ENCODE data around the gene FEZF1.
A peak's percentile ranks its signal among the peaks of the same experiment; 100 is the strongest.
"Not testable (repeated sequence)": the region's sequence is repeated elsewhere in the genome, so short reads cannot be mapped to it uniquely, and the experiment has no call there.

The FEZF1 gene

GRCh38 chr7:122307228-122307621, 2.7 kb upstream of the FEZF1 start:
- DNase-seq (ENCODE audit: low spot score) = no peak

- DNase-seq (ENCODE audit: low spot score) = no peak
Measured at GRCh38 chr7:122306320-122307227, 2.0 kb upstream of the FEZF1 start.

GRCh38 chr7:122305475-122306319, 1.1 kb upstream of the FEZF1 start:
- no peak for DNase-seq (ENCODE audit: low spot score)

- DNase-seq (ENCODE audit: low spot score) = no peak
Measured at GRCh38 chr7:122304996-122305421, 459 bp upstream of the FEZF1 start.

- DNase-seq (ENCODE audit: low spot score) = no peak
Measured at GRCh38 chr7:122303531-122304318, 825 bp downstream of the FEZF1 start.

- no peak for DNase-seq (ENCODE audit: low spot score)
Measured at GRCh38 chr7:122302761-122303530, 1.6 kb downstream of the FEZF1 start.

- DNase-seq (ENCODE audit: low spot score) = no peak
Measured at GRCh38 chr7:122301858-122302760, 2.4 kb downstream of the FEZF1 start.

- DNase-seq (ENCODE audit: low spot score) = peak; percentile 57
Measured at GRCh38 chr7:122300956-122301833, 3.4 kb downstream of the FEZF1 start.

GRCh38 chr7:122300211-122300932, 4.2 kb downstream of the FEZF1 start:
- DNase-seq (ENCODE audit: low spot score) = no peak

GRCh38 chr7:122299624-122300210, 4.8 kb downstream of the FEZF1 start:
- DNase-seq (ENCODE audit: low spot score) = no peak

- DNase-seq (ENCODE audit: low spot score) = no peak
Measured at GRCh38 chr7:122298618-122299017, 5.9 kb downstream of the FEZF1 start.

GRCh38 chr7:122298131-122298530, 6.4 kb downstream of the FEZF1 start:
- DNase-seq (ENCODE audit: low spot score) = no peak

- DNase-seq (ENCODE audit: low spot score) = no peak
Measured at GRCh38 chr7:122291189-122291588, 13.4 kb downstream of the FEZF1 start.

- no peak for DNase-seq (ENCODE audit: low spot score)
Measured at GRCh38 chr7:122290476-122290875, 14.1 kb downstream of the FEZF1 start.

GRCh38 chr7:122289426-122289825, 15.1 kb downstream of the FEZF1 start:
- no peak for DNase-seq (ENCODE audit: low spot score)

GRCh38 chr7:122284608-122285007, 19.9 kb downstream of the FEZF1 start:
- not testable (repeated sequence) for DNase-seq (ENCODE audit: low spot score)

- no peak for DNase-seq (ENCODE audit: low spot score)
Measured at GRCh38 chr7:122273117-122273516, 31.4 kb downstream of the FEZF1 start.

GRCh38 chr7:122269241-122269640, 35.3 kb downstream of the FEZF1 start:
- DNase-seq (ENCODE audit: low spot score) = no peak
